HCT116 (cell line): ENCODE measurements around the gene EGFLAM. TPM values are rescaled to one million over a fixed set of nuclear protein-coding genes. Genes with fewer than 3 reads are reported as not detected.
A peak's percentile ranks its signal among the peaks of the same experiment; 100 is the strongest.

ENCODE experiments used
- ATAC-seq: fragments of 200-7000 bp; cut with Tn5 transposase; 2 replicates; pipeline ENCODE4 v1.9.1; 2020; ENCODE audit warnings: mild to moderate bottlenecking, moderate library complexity
- BruUV-seq: library from RNA; stranded (reverse); fragments of 400-500 nt; replicated peaks from 2 replicates; lab custom pipeline; 2021; lab: Mats Ljungman, UMichigan
- CTCF ChIA-PET: fragments of 300-600 bp; sonication (Branson Sonifier 250); formaldehyde crosslinking; loops from one replicate; lab custom pipeline; 2021; ENCODE audit warnings: antibody characterized with exemption; lab: Charles Lee
- POLR2A ChIA-PET: fragments of 300-600, 350-600 bp; sonication (Branson Sonifier 250); formaldehyde crosslinking; loops from one replicate; lab custom pipeline; 2021; ENCODE audit warnings: antibody characterized with exemption; lab: Charles Lee
- RAD21 ChIA-PET, 2 experiments: fragments of 300-600 bp; sonication (Branson Sonifier 250); formaldehyde crosslinking; loops; one replicate each; lab custom pipeline; 2023; ENCODE audit warnings: low total read pairs in 2 of 2; ENCODE audit not compliant: uncharacterized antibody in 2 of 2, unreplicated experiment in 2 of 2, low non-redundant PET in 1 of 2; lab: Charles Lee
- DNase-seq: peaks from one replicate; pipeline ENCODE4 v3.0.0-alpha.2; 2010; ENCODE audit warnings: low read depth, low spot score
- H2AFZ ChIP-seq: fragments of 200-600 bp; shearing (Covaris generic), sonication (generic); 2 replicates; pipeline ENCODE4 v1.6.1; 2017; ENCODE audit warnings: low read depth, mixed run types, mixed read lengths, antibody characterized with exemption, low read length; ENCODE audit not compliant: poor library complexity, severe bottlenecking
- H3K27ac ChIP-seq: 2 replicates; pipeline ENCODE4 v1.5.1; 2012; ENCODE audit warnings: low read depth, low read length
- H3K27me3 ChIP-seq: fragments of 200-600 bp; sonication (generic); 2 replicates; pipeline ENCODE4 v1.6.1; 2016; ENCODE audit warnings: mixed run types, low read length, mixed read lengths; ENCODE audit not compliant: insufficient read depth
- H3K36me3 ChIP-seq, 2 experiments: fragments of 200-500 bp in 1 of 2; fragments of 200-600 bp in 1 of 2; sonication (Bioruptor generic) in 1 of 2; sonication (generic) in 1 of 2; 2 replicates each; pipeline versions ENCODE4 v1.5.1 to v1.6.1; 2014 to 2016; ENCODE audit warnings: low read length in 2 of 2, inconsistent platforms in 1 of 2, mixed read lengths in 1 of 2, mixed run types in 1 of 2; ENCODE audit not compliant: insufficient read depth in 2 of 2, control insufficient read depth in 1 of 2
- H3K4me1 ChIP-seq, 2 experiments: fragments of 200-600 bp in 1 of 2; sonication (generic) in 1 of 2; 2 replicates each; pipeline versions ENCODE4 v1.5.1 to v1.6.1; 2012 to 2017; ENCODE audit warnings: low read length in 2 of 2, inconsistent platforms in 1 of 2, mild to moderate bottlenecking in 1 of 2, mixed read lengths in 1 of 2, mixed run types in 1 of 2, moderate library complexity in 1 of 2; ENCODE audit not compliant: insufficient read depth in 2 of 2, control insufficient read depth in 1 of 2
- H3K4me2 ChIP-seq: fragments of 200-600 bp; sonication (generic); 2 replicates; pipeline ENCODE4 v1.6.1; 2017; ENCODE audit warnings: mixed run types, low read length, mixed read lengths
- H3K4me3 ChIP-seq, 2 experiments: fragments of 200-600 bp in 1 of 2; sonication (generic) in 1 of 2; replicated peaks in 1 of 2; 2 replicates each; pipeline ENCODE4 v1.5.1; 2011 to 2016; ENCODE audit warnings: low read length in 2 of 2, control low read depth in 1 of 2, low read depth in 1 of 2, mild to moderate bottlenecking in 1 of 2, mixed read lengths in 1 of 2, mixed run types in 1 of 2
- H3K79me2 ChIP-seq: fragments of 200-600 bp; sonication (generic); 2 replicates; pipeline ENCODE4 v1.6.1; 2017; ENCODE audit warnings: mild to moderate bottlenecking, mixed run types, low read length, moderate library complexity, mixed read lengths; ENCODE audit not compliant: insufficient read depth
- H3K9ac ChIP-seq: fragments of 200-600 bp; sonication (generic); 2 replicates; pipeline ENCODE4 v1.6.1; 2016; ENCODE audit warnings: low read length, mixed read lengths
- H3K9me2 ChIP-seq: fragments of 200-600 bp; sonication (generic), shearing (Covaris generic); 2 replicates; pipeline ENCODE4 v1.6.1; 2017; ENCODE audit warnings: mixed run types, mild to moderate bottlenecking, moderate library complexity; ENCODE audit not compliant: insufficient read depth
- H3K9me3 ChIP-seq, 2 experiments: fragments of 200-500 bp in 1 of 2; fragments of 200-600 bp in 1 of 2; sonication (Bioruptor generic) in 1 of 2; sonication (generic) in 1 of 2; 2 replicates each; pipeline ENCODE4 v1.6.1; 2014 to 2017; ENCODE audit warnings: low read length in 2 of 2, mixed read lengths in 2 of 2, inconsistent platforms in 1 of 2, low read depth in 1 of 2, mild to moderate bottlenecking in 1 of 2, mixed run types in 1 of 2, moderate library complexity in 1 of 2; ENCODE audit not compliant: control insufficient read depth in 1 of 2, insufficient read depth in 1 of 2
- H4K20me1 ChIP-seq: fragments of 200-600 bp; sonication (generic), shearing (Covaris generic); 2 replicates; pipeline ENCODE4 v1.6.1; 2017; ENCODE audit warnings: mixed run types, mild to moderate bottlenecking, moderate library complexity; ENCODE audit not compliant: insufficient read depth
- ATF3 ChIP-seq: IDR thresholded peaks from 2 replicates; pipeline ENCODE4 v1.6.1; 2012
- CEBPB ChIP-seq: IDR thresholded peaks from 2 replicates; pipeline ENCODE4 v1.6.1; 2012; ENCODE audit warnings: low read depth
- CTCF ChIP-seq, 3 experiments: fragments of 200-600 bp in 1 of 3; sonication (generic) in 1 of 3; IDR thresholded peaks in 2 of 3; conservative IDR thresholded peaks in 1 of 3; 2 replicates each; pipeline ENCODE4 v1.5.1; 2012 to 2017; ENCODE audit warnings: low read depth in 2 of 3, low read length in 2 of 3, antibody characterized with exemption in 1 of 3, borderline replicate concordance in 1 of 3, control low read depth in 1 of 3, mild to moderate bottlenecking in 1 of 3, mixed read lengths in 1 of 3, mixed run types in 1 of 3, moderate library complexity in 1 of 3; ENCODE audit not compliant: insufficient read depth in 1 of 3
- ELF1 ChIP-seq: IDR thresholded peaks from 2 replicates; pipeline ENCODE4 v1.6.1; 2012; ENCODE audit warnings: low read depth, borderline replicate concordance
- EZH2 ChIP-seq: fragments of 200-600 bp; sonication (generic); IDR thresholded peaks from 2 replicates; pipeline ENCODE4 v1.6.1; 2017; ENCODE audit warnings: antibody characterized with exemption, mixed run types
- FOSL1 ChIP-seq: IDR thresholded peaks from 2 replicates; pipeline ENCODE4 v1.6.1; 2012; ENCODE audit warnings: low read depth
- JUND ChIP-seq: IDR thresholded peaks from 2 replicates; pipeline ENCODE4 v1.6.1; 2012
- MAX ChIP-seq: IDR thresholded peaks from 2 replicates; pipeline ENCODE4 v1.6.1; 2012
- POLR2A ChIP-seq: IDR thresholded peaks from 2 replicates; pipeline ENCODE4 v1.7.0; 2011; ENCODE audit warnings: borderline replicate concordance; ENCODE audit not compliant: insufficient read depth, insufficient read length; ENCODE audit errors: extremely low read depth
- POLR2AphosphoS5 ChIP-seq: IDR thresholded peaks from 2 replicates; pipeline ENCODE4 v1.6.1; 2011; ENCODE audit warnings: mild to moderate bottlenecking, low read depth, low read length, moderate library complexity
- RAD21 ChIP-seq: IDR thresholded peaks from 2 replicates; pipeline ENCODE4 v1.6.1; 2012; ENCODE audit warnings: low read depth, mild to moderate bottlenecking
- SP1 ChIP-seq: IDR thresholded peaks from 2 replicates; pipeline ENCODE4 v1.6.1; 2012; ENCODE audit warnings: low read depth
- SRF ChIP-seq: IDR thresholded peaks from 2 replicates; pipeline ENCODE4 v1.6.1; 2012; ENCODE audit warnings: low read depth
- TCF7L2 ChIP-seq: IDR thresholded peaks from 2 replicates; pipeline ENCODE4 v1.7.0; 2011; ENCODE audit warnings: borderline replicate concordance, inconsistent platforms; ENCODE audit not compliant: insufficient read depth, insufficient read length; ENCODE audit errors: extremely low read depth
- ZBTB33 ChIP-seq: IDR thresholded peaks from 2 replicates; pipeline ENCODE4 v1.6.1; 2011; ENCODE audit warnings: mild to moderate bottlenecking, low read length, moderate library complexity; ENCODE audit not compliant: insufficient replicate concordance; ENCODE audit errors: extremely low read depth
- ZFX ChIP-seq: fragments of 450-650 bp; IDR thresholded peaks from 2 replicates; pipeline ENCODE4 v1.6.1; 2017
- intact Hi-C: fragments of 100-400 bp; cut with micrococcal nuclease; formaldehyde crosslinking; loops from 2 replicates; pipeline ENCODE4 v1.10.0; 2022
- total RNA-seq: library from RNA; stranded (reverse); gene quantifications from one replicate; pipeline ENCODE4 v1.2.1, GENCODE V29; 2021; ENCODE audit not compliant: unreplicated experiment

The EGFLAM gene
- total RNA-seq, 1 experiment from 2014 or later, result not detected

GRCh38 chr5:38404667-38405276 lies 146.4 kb downstream of the EGFLAM start (continued):
- peak; percentile 61 to 63 (median 62); a peak in 5 of 6 replicates for TF ChIP-seq CTCF (IDR thresholded peaks at IDR 0.05 in 2 of 3, conservative IDR thresholded peaks at IDR 0.05 in 1 of 3; ENCODE audit: borderline replicate concordance in 1 of 3, insufficient read depth in 1 of 3, low read depth in 2 of 3, low read length in 2 of 3)
- TF ChIP-seq MAX, result no peak
- TF ChIP-seq EZH2, result no peak
- TF ChIP-seq POLR2AphosphoS5, result no peak

- H3K27ac ChIP-seq, result no peak overlapping the region
- ATAC-seq, result no peak
- no peak overlapping the region for H3K4me3 ChIP-seq
- no peak for DNase-seq
- no peaks in the 10 kb centered on the region for H3K27me3 ChIP-seq
- H3K9me2 ChIP-seq, result no peaks in the 10 kb centered on the region
- H3K9me3 ChIP-seq, result no peaks in the 10 kb centered on the region
- ChIA-PET RAD21 (no interaction called here), POLR2A (no interaction called here), CTCF (interaction anchor here (1.5 to 2.5 kb wide), 2 partner anchors 12 to 26 kb away, joined by 6 to 9 read pairs; no protein-coding TSS in a partner anchor)
- no peak overlapping the region for H2AFZ ChIP-seq
- H4K20me1 ChIP-seq, result no peaks in the 10 kb centered on the region
- no peaks in the 10 kb centered on the region for H3K79me2 ChIP-seq
- no peak overlapping the region for H3K4me2 ChIP-seq
- intact Hi-C loops, result no loop called here
- no peak overlapping the region for H3K9ac ChIP-seq
- H3K4me1 ChIP-seq, result no peaks in the 10 kb centered on the region
- BruUV-seq, result no TSS peak
- no peaks in the 10 kb centered on the region for H3K36me3 ChIP-seq
- TF ChIP-seq JUND, result no peak
- TF ChIP-seq RAD21, result no peak
- no peak for TF ChIP-seq ATF3
- TF ChIP-seq SRF, result no peak
- TF ChIP-seq ZFX, result no peak
- TF ChIP-seq CEBPB, result no peak
- no peak for TF ChIP-seq MAX
- TF ChIP-seq FOSL1, result no peak
- TF ChIP-seq TCF7L2, result no peak
- no peak for TF ChIP-seq SP1
- no peak for TF ChIP-seq POLR2AphosphoS5
- TF ChIP-seq ZBTB33, result no peak
- no peak for TF ChIP-seq POLR2A
- TF ChIP-seq ELF1, result no peak
- TF ChIP-seq CTCF (IDR thresholded peaks at IDR 0.05 in 2 of 3, conservative IDR thresholded peaks at IDR 0.05 in 1 of 3; ENCODE audit: borderline replicate concordance in 1 of 3, insufficient read depth in 1 of 3, low read depth in 2 of 3, low read length in 2 of 3), result no peak
- TF ChIP-seq EZH2, result no peak
Observed at GRCh38 chr5:38408446-38409198, 150.3 kb downstream of the EGFLAM start.
